T-cell (primary cell): ENCODE data around the gene PPM1L. TPM values are rescaled to one million over a fixed set of nuclear protein-coding genes. Genes with fewer than 3 reads are reported as not detected.

Experiments
- ATAC-seq, 4 experiments: fragments of 200-7000 bp in 3 of 4; fragments of 150-1000 bp in 1 of 4; cut with Tn5 transposase; replicated peaks in 1 of 4; 1 replicate in 3 of 4; 2 replicates in 1 of 4; pipeline ENCODE4 v1.10.0; 2021; ENCODE audit warnings: moderate library complexity in 3 of 4, mild to moderate bottlenecking in 2 of 4, moderate number of reproducible peaks in 1 of 4
- CTCF ChIA-PET, 2 donors: fragments of 300-600 bp; sonication (Branson Sonifier 250); formaldehyde crosslinking; loops; one replicate each; lab custom pipeline; 2022; ENCODE audit warnings: antibody characterized with exemption in 2 of 2; lab: Charles Lee
- POLR2A ChIA-PET, 2 donors: fragments of 300-600 bp; sonication (Branson Sonifier 250); formaldehyde crosslinking; loops; one replicate each; lab custom pipeline; 2022; ENCODE audit warnings: antibody characterized with exemption in 2 of 2; lab: Charles Lee
- DNase-seq, 35 experiments: peaks; one replicate each; pipeline versions ENCODE4 v3.0.0 to v3.0.0-alpha.2; 2013 to 2023
- H3K27ac ChIP-seq: one replicate; pipeline ENCODE4 v1.5.1; 2013; ENCODE audit warnings: low read length
- H3K27me3 ChIP-seq, 2 experiments: replicated peaks in 1 of 2; 1 replicate in 1 of 2; 2 replicates in 1 of 2; pipeline versions ENCODE4 v1.6.1 to v1.7.0; 2013; ENCODE audit warnings: low read length in 1 of 2, mixed read lengths in 1 of 2; ENCODE audit not compliant: control insufficient read depth in 2 of 2, insufficient read depth in 2 of 2; ENCODE audit errors: extremely low read depth in 1 of 2
- H3K36me3 ChIP-seq, 2 donors: 1 replicate in 1 of 2; 2 replicates in 1 of 2; pipeline versions ENCODE4 v1.6.1 to v1.7.0; 2013; ENCODE audit warnings: low read length in 1 of 2; ENCODE audit not compliant: control insufficient read depth in 2 of 2, insufficient read depth in 1 of 2; ENCODE audit errors: extremely low read depth in 1 of 2
- H3K4me1 ChIP-seq, 2 experiments: 1 replicate in 1 of 2; 2 replicates in 1 of 2; pipeline versions ENCODE4 v1.6.1 to v1.7.0; 2013; ENCODE audit warnings: low read length in 2 of 2, mixed read lengths in 1 of 2; ENCODE audit not compliant: insufficient read depth in 2 of 2, control insufficient read depth in 1 of 2; ENCODE audit errors: extremely low read depth in 1 of 2
- H3K4me3 ChIP-seq, 2 donors: 1 replicate in 1 of 2; 2 replicates in 1 of 2; pipeline versions ENCODE4 v1.5.1 to v1.7.0; 2013; ENCODE audit warnings: mild to moderate bottlenecking in 2 of 2, low read length in 1 of 2, moderate library complexity in 1 of 2; ENCODE audit not compliant: control insufficient read depth in 1 of 2; ENCODE audit errors: extremely low read depth in 1 of 2
- H3K9me3 ChIP-seq: 2 replicates; pipeline ENCODE4 v1.7.0; 2013
- H3K27ac Mint-ChIP-seq, 2 donors: one replicate each; pipeline ENCODE4 v1.8.0; 2020 to 2021; ENCODE audit warnings: mild to moderate bottlenecking in 2 of 2, mixed read lengths in 2 of 2
- H3K27me3 Mint-ChIP-seq, 2 donors: one replicate each; pipeline ENCODE4 v1.8.0; 2021 to 2022; ENCODE audit warnings: mixed read lengths in 2 of 2
- H3K36me3 Mint-ChIP-seq: one replicate; pipeline ENCODE4 v1.8.0; 2021; ENCODE audit warnings: mixed read lengths
- H3K4me1 Mint-ChIP-seq, 3 donors: one replicate each; pipeline ENCODE4 v1.8.0; 2020 to 2022; ENCODE audit warnings: mixed read lengths in 3 of 3, mild to moderate bottlenecking in 1 of 3
- H3K4me3 Mint-ChIP-seq, 3 donors: one replicate each; pipeline ENCODE4 v1.8.0; 2020 to 2022; ENCODE audit warnings: mild to moderate bottlenecking in 3 of 3, mixed read lengths in 3 of 3, moderate library complexity in 3 of 3
- H3K9me3 Mint-ChIP-seq, 3 donors: one replicate each; pipeline ENCODE4 v1.8.0; 2020 to 2022; ENCODE audit warnings: mixed read lengths in 3 of 3
- WGBS: methylation state at CpG from one replicate; pipeline ENCODE4 v1.1.5; 2013; ENCODE audit warnings: missing lambda C conversion rate; ENCODE audit not compliant: insufficient coverage; 5-methylcytosine and 5-hydroxymethylcytosine counted together
- total RNA-seq, 35 experiments: library from RNA in 6 of 35; stranded (reverse) in 6 of 35; fragments of 120-200 nt in 1 of 35; gene quantifications; one replicate each; pipeline versions ENCODE4 v1.2.1 to v1.2.4 and lab custom pipeline; 2013 to 2026

The PPM1L gene
- total RNA-seq, 5 donors from 2014 or later (not counting 1 experiment from before 2014, with no cell fraction given): 4.8 to 6.4 (median 5.7) TPM

GRCh38 chr3:161107311-161107710, 351.3 kb downstream of the PPM1L start:
- Histone ChIP-seq H3K4me1 (peaks cover 0 to 8% of the 10 kb centered on the region in 2 experiments), H3K27ac (no peak overlapping the region), H3K9me3 (no peaks in the 10 kb centered on the region), H3K27me3 (peaks cover 0 to 16% of the 10 kb centered on the region in 2 experiments), H3K36me3 (no peaks in the 10 kb centered on the region), H3K4me3 (no peak overlapping the region)
- ATAC-seq (no peak), DNase-seq (no peak)
- ChIA-PET CTCF (interaction anchor here in 1 of 2 donors (0.9 to 1.0 kb wide), 2 partner anchors 10 to 11 kb away, joined by 3 to 4 read pairs; no protein-coding TSS in a partner anchor), POLR2A (interaction anchor here in 1 of 2 donors (0.5 kb wide), 1 partner anchor 211 kb away, joined by 5 read pairs; no protein-coding TSS in a partner anchor)
- H3K27ac Mint-ChIP-seq: no peak overlapping the region
- H3K9me3 Mint-ChIP-seq: no peaks in the 10 kb centered on the region
- H3K27me3 Mint-ChIP-seq: peaks cover 19 to 40% of the 10 kb centered on the region in 2 donors
- no peaks in the 10 kb centered on the region for H3K36me3 Mint-ChIP-seq
- WGBS: no CpG with 5 or more reads among the region's 1 CpG
- peaks cover 6 to 12% (median 7%) of the 10 kb centered on the region in 3 donors for H3K4me1 Mint-ChIP-seq
- H3K4me3 Mint-ChIP-seq: no peak overlapping the region

- CTCF ChIA-PET: no interaction called here
- no peaks in the 10 kb centered on the region for H3K36me3 Mint-ChIP-seq
- no CpG with 5 or more reads among the region's 1 CpG for WGBS
- Histone ChIP-seq H3K27me3 (peaks cover 0 to 15% of the 10 kb centered on the region in 2 experiments), H3K4me1 (peaks cover 0 to 8% of the 10 kb centered on the region in 2 experiments), H3K36me3 (no peaks in the 10 kb centered on the region), H3K4me3 (no peak overlapping the region), H3K27ac (no peak overlapping the region), H3K9me3 (no peaks in the 10 kb centered on the region)
- ATAC-seq (no peak), DNase-seq (no peak)
- peaks cover 6 to 12% (median 7%) of the 10 kb centered on the region in 3 donors for H3K4me1 Mint-ChIP-seq
- H3K4me3 Mint-ChIP-seq: no peak overlapping the region
- H3K27ac Mint-ChIP-seq: no peak overlapping the region
- H3K27me3 Mint-ChIP-seq: peaks cover 19 to 37% of the 10 kb centered on the region in 2 donors
- H3K9me3 Mint-ChIP-seq: no peaks in the 10 kb centered on the region
- POLR2A ChIA-PET: no interaction called here
Observed at GRCh38 chr3:161108840-161109239, 352.8 kb downstream of the PPM1L start.

GRCh38 chr3:161117646-161118045, 361.6 kb downstream of the PPM1L start:
- H3K4me3 ChIP-seq: no peak overlapping the region
- Mint-ChIP-seq H3K9me3 (peaks cover 16 to 36% (median 23%) of the 10 kb centered on the region in 3 donors), H3K27ac (no peak overlapping the region), H3K4me3 (no peak overlapping the region), H3K36me3 (peaks cover 7% of the 10 kb centered on the region), H3K27me3 (peaks cover 8 to 19% of the 10 kb centered on the region in 2 donors), H3K4me1 (no peaks in the 10 kb centered on the region)
- DNase-seq (no peak), ATAC-seq (no peak)
- POLR2A ChIA-PET: no interaction called here
- CTCF ChIA-PET: no interaction called here
- H3K4me1 ChIP-seq: no peaks in the 10 kb centered on the region
- H3K36me3 ChIP-seq: no peaks in the 10 kb centered on the region
- H3K27me3 ChIP-seq: peaks cover 0 to 7% of the 10 kb centered on the region in 2 experiments
- WGBS: no CpG with 5 or more reads among the region's 3 CpGs
- H3K27ac ChIP-seq: no peak overlapping the region
- H3K9me3 ChIP-seq: no peaks in the 10 kb centered on the region

- Histone ChIP-seq H3K9me3 (no peaks in the 10 kb centered on the region), H3K27me3 (no peaks in the 10 kb centered on the region), H3K4me1 (no peaks in the 10 kb centered on the region), H3K27ac (no peak overlapping the region), H3K4me3 (no peak overlapping the region), H3K36me3 (no peaks in the 10 kb centered on the region)
- Mint-ChIP-seq H3K9me3 (peaks cover 8 to 18% (median 15%) of the 10 kb centered on the region in 3 donors), H3K27me3 (peaks cover 3 to 7% of the 10 kb centered on the region in 2 donors), H3K4me3 (no peak overlapping the region), H3K4me1 (no peaks in the 10 kb centered on the region), H3K36me3 (no peaks in the 10 kb centered on the region), H3K27ac (no peak overlapping the region)
- ChIA-PET POLR2A (no interaction called here), CTCF (no interaction called here)
- DNase-seq (no peak), ATAC-seq (no peak)
- WGBS: no CpG with 5 or more reads among the region's 2 CpGs
Observed at GRCh38 chr3:161126495-161126894, 370.5 kb downstream of the PPM1L start.

Other genes starting within 250 kb of the PPM1L start
- 10 to 100 TPM; 31.9 to 53.7 (median 43.4) TPM for gene KPNA4, start 190.7 kb upstream of the PPM1L start, total RNA-seq
- gene ARL14, start 79.1 kb upstream of the PPM1L start, total RNA-seq: not detected